HG02938 (cell line): ENCODE results near the gene USP6NL.
"Not testable (repeated sequence)": the region's sequence is repeated elsewhere in the genome, so short reads cannot be mapped to it uniquely, and the experiment has no call there.

Experiments
- ATAC-seq: cut with Tn5 transposase; IDR thresholded peaks from one replicate; pipeline ENCODE4 v1.9.1; 2021; ENCODE audit warnings: mild to moderate bottlenecking, moderate library complexity; ENCODE audit not compliant: unreplicated experiment

USP6NL gene

GRCh38 chr10:11611248-11612020 is at the start of gene USP6NL:
USP6NL (minus strand) TSS chr10:11611650; CDS start chr10:11597634, 14,016 bp downstream.
- no peak for ATAC-seq

- no peak for ATAC-seq
Observed at GRCh38 chr10:11658801-11659368, 47.4 kb upstream of the USP6NL start.

GRCh38 chr10:11655836-11656235 is 44.4 kb upstream of the USP6NL start:
- ATAC-seq = no peak

- no peak for ATAC-seq
Observed at GRCh38 chr10:11654659-11655058, 43.2 kb upstream of the USP6NL start.

GRCh38 chr10:11653758-11654471 is 42.5 kb upstream of the USP6NL start:
- ATAC-seq = no peak

GRCh38 chr10:11647676-11648075 is 36.2 kb upstream of the USP6NL start:
- no peak for ATAC-seq

GRCh38 chr10:11646450-11646849 is 35.0 kb upstream of the USP6NL start:
- ATAC-seq = no peak

- no peak for ATAC-seq
Observed at GRCh38 chr10:11643039-11643438, 31.6 kb upstream of the USP6NL start.

- no peak for ATAC-seq
Observed at GRCh38 chr10:11642566-11642965, 31.1 kb upstream of the USP6NL start.

- ATAC-seq = no peak
Observed at GRCh38 chr10:11639849-11640764, 28.7 kb upstream of the USP6NL start.

GRCh38 chr10:11639362-11639761 is 27.9 kb upstream of the USP6NL start:
- ATAC-seq = no peak

GRCh38 chr10:11638055-11638698 is 26.7 kb upstream of the USP6NL start:
- ATAC-seq = peak; percentile 98

GRCh38 chr10:11636697-11637303 is 25.4 kb upstream of the USP6NL start:
- ATAC-seq = no peak

GRCh38 chr10:11631890-11632587 is 20.6 kb upstream of the USP6NL start:
- peak; percentile 99 for ATAC-seq

- ATAC-seq = no peak
Observed at GRCh38 chr10:11631291-11631690, 19.8 kb upstream of the USP6NL start.

GRCh38 chr10:11629731-11630130 is 18.3 kb upstream of the USP6NL start:
- no peak for ATAC-seq

GRCh38 chr10:11627941-11628340 is 16.5 kb upstream of the USP6NL start:
- not testable (repeated sequence) for ATAC-seq

GRCh38 chr10:11626071-11626470 is 14.6 kb upstream of the USP6NL start:
- no peak for ATAC-seq

GRCh38 chr10:11625019-11625735 is 13.7 kb upstream of the USP6NL start:
- peak; percentile 86 for ATAC-seq
